SK-N-SH (cell line): ENCODE results near the gene PHKA1. TPM values are rescaled to one million over a fixed set of nuclear protein-coding genes. Genes with fewer than 3 reads are reported as not detected.
A peak's percentile ranks its signal among the peaks of the same experiment; 100 is the strongest.

Experiments
- CTCF ChIA-PET: fragments of 300-600, 350-600 bp; formaldehyde crosslinking; extraction: SDS; loops from one replicate; lab custom pipeline; 2021; lab: Yijun Ruan, JAX
- POLR2A ChIA-PET: fragments of 350-600 bp; sonication (Branson Sonifier 250); formaldehyde crosslinking; extraction: SDS; loops from one replicate; lab custom pipeline; 2020; ENCODE audit warnings: antibody characterized with exemption, inconsistent platforms; lab: Yijun Ruan, JAX
- DNase-seq: peaks from one replicate; pipeline ENCODE4 v3.0.0; 2012
- H2AFZ ChIP-seq: fragments of 200-600 bp; sonication (generic); 2 replicates; pipeline ENCODE4 v1.8.1; 2016; ENCODE audit warnings: antibody characterized with exemption, mild to moderate bottlenecking, low read depth
- H3F3A ChIP-seq: fragments of 200-600 bp; sonication (generic); replicated peaks from 2 replicates; pipeline ENCODE3; 2016; ENCODE audit warnings: antibody characterized with exemption, mild to moderate bottlenecking; ENCODE audit not compliant: insufficient read depth
- H3K27ac ChIP-seq, 2 experiments: fragments of 200-500 bp in 1 of 2; fragments of 200-600 bp in 1 of 2; sonication (Bioruptor generic) in 1 of 2; sonication (generic), shearing (Covaris generic) in 1 of 2; 2 replicates each; pipeline versions ENCODE4 v1.5.1 to v1.6.1; 2014 to 2016; ENCODE audit warnings: low read depth in 2 of 2, inconsistent platforms in 1 of 2, low read length in 1 of 2, mild to moderate bottlenecking in 1 of 2, mixed read lengths in 1 of 2
- H3K27me3 ChIP-seq: fragments of 200-600 bp; sonication (generic), shearing (Covaris generic); 2 replicates; pipeline ENCODE4 v1.6.1; 2016; ENCODE audit warnings: mixed run types; ENCODE audit not compliant: insufficient read depth
- H3K36me3 ChIP-seq, 2 experiments: fragments of 200-500 bp in 1 of 2; fragments of 200-600 bp in 1 of 2; sonication (Bioruptor generic) in 1 of 2; sonication (generic) in 1 of 2; replicated peaks in 1 of 2; 2 replicates each; pipeline versions ENCODE3 to v1.5.1; 2014 to 2016; ENCODE audit warnings: low read length in 1 of 2, mild to moderate bottlenecking in 1 of 2; ENCODE audit not compliant: insufficient read depth in 2 of 2, control insufficient read depth in 1 of 2
- H3K4me1 ChIP-seq, 2 experiments: fragments of 200-500 bp in 1 of 2; fragments of 200-600 bp in 1 of 2; sonication (Bioruptor generic) in 1 of 2; sonication (generic), shearing (Covaris generic) in 1 of 2; 2 replicates each; pipeline versions ENCODE4 v1.5.1 to v1.6.1; 2014 to 2016; ENCODE audit warnings: low read depth in 1 of 2, low read length in 1 of 2, mixed run types in 1 of 2; ENCODE audit not compliant: insufficient read depth in 2 of 2, control insufficient read depth in 1 of 2
- H3K4me2 ChIP-seq: fragments of 200-600 bp; sonication (generic), shearing (Covaris generic); 2 replicates; pipeline ENCODE4 v1.6.1; 2017; ENCODE audit warnings: mixed run types
- H3K4me3 ChIP-seq, 2 experiments: fragments of 200-500 bp in 1 of 2; fragments of 200-600 bp in 1 of 2; sonication (Bioruptor generic) in 1 of 2; sonication (generic), shearing (Covaris generic) in 1 of 2; 2 replicates each; pipeline versions ENCODE4 v1.5.1 to v1.8.1; 2014 to 2016; ENCODE audit warnings: low read depth in 2 of 2, inconsistent platforms in 1 of 2, low read length in 1 of 2, mild to moderate bottlenecking in 1 of 2, mixed read lengths in 1 of 2, moderate library complexity in 1 of 2
- H3K79me2 ChIP-seq: fragments of 200-600 bp; sonication (generic); 2 replicates; pipeline ENCODE4 v1.8.1; 2017; ENCODE audit warnings: mild to moderate bottlenecking; ENCODE audit not compliant: insufficient read depth
- H3K9ac ChIP-seq: fragments of 200-600 bp; sonication (generic); 2 replicates; pipeline ENCODE4 v1.6.1; 2017; ENCODE audit warnings: mixed run types
- H3K9me2 ChIP-seq: fragments of 200-600 bp; sonication (generic); 2 replicates; pipeline ENCODE4 v1.6.1; 2017; ENCODE audit warnings: mixed run types
- H3K9me3 ChIP-seq: fragments of 200-600 bp; sonication (generic); 2 replicates; pipeline ENCODE4 v1.6.1; 2017; ENCODE audit warnings: mixed run types, mild to moderate bottlenecking, moderate library complexity
- H4K20me1 ChIP-seq: fragments of 200-600 bp; sonication (generic); 2 replicates; pipeline ENCODE4 v1.6.1; 2017; ENCODE audit warnings: mild to moderate bottlenecking, mixed run types; ENCODE audit not compliant: insufficient read depth
- CHD2 ChIP-seq: fragments of 150-350 bp; IDR thresholded peaks from 2 replicates; pipeline ENCODE4 v1.6.1; 2018; ENCODE audit warnings: low read length; ENCODE audit not compliant: partially characterized antibody
- ELF1 ChIP-seq: IDR thresholded peaks from 2 replicates; pipeline ENCODE4 v1.4.0; 2012
- EP300 ChIP-seq, 2 experiments: IDR thresholded peaks; 2 replicates each; pipeline versions ENCODE4 v1.4.0 to v1.6.1; 2012; ENCODE audit warnings: borderline replicate concordance in 1 of 2, low read depth in 1 of 2, low read length in 1 of 2
- FOSL2 ChIP-seq: IDR thresholded peaks from 2 replicates; pipeline ENCODE4 v1.4.0; 2012; ENCODE audit warnings: low read depth, mild to moderate bottlenecking, moderate library complexity, borderline replicate concordance
- GATA2 ChIP-seq: sonication (generic); formaldehyde crosslinking; IDR thresholded peaks from 2 replicates; pipeline ENCODE4 v1.5.0; 2020; ENCODE audit warnings: mild to moderate bottlenecking, missing genetic modification reagents
- JUND ChIP-seq: IDR thresholded peaks from 2 replicates; pipeline ENCODE4 v1.4.0; 2012
- MEF2A ChIP-seq: IDR thresholded peaks from 2 replicates; pipeline ENCODE4 v1.4.0; 2012; ENCODE audit warnings: low read depth, borderline replicate concordance
- NFIC ChIP-seq: IDR thresholded peaks from 2 replicates; pipeline ENCODE4 v1.4.0; 2012; ENCODE audit warnings: borderline replicate concordance
- POLR2AphosphoS5 ChIP-seq: IDR thresholded peaks from 2 replicates; pipeline ENCODE4 v1.6.1; 2012; ENCODE audit warnings: low read depth, low read length
- REST ChIP-seq: IDR thresholded peaks from 2 replicates; pipeline ENCODE4 v1.6.1; 2012; ENCODE audit warnings: mild to moderate bottlenecking, low read depth, low read length, moderate library complexity
- SIN3A ChIP-seq: IDR thresholded peaks from 2 replicates; pipeline ENCODE4 v1.6.1; 2012; ENCODE audit warnings: low read depth, mild to moderate bottlenecking, low read length, moderate library complexity, borderline replicate concordance
- TCF12 ChIP-seq: IDR thresholded peaks from 2 replicates; pipeline ENCODE4 v1.4.0; 2012
- TEAD4 ChIP-seq: IDR thresholded peaks from 2 replicates; pipeline ENCODE4 v1.4.0; 2012; ENCODE audit warnings: mild to moderate bottlenecking, borderline replicate concordance; ENCODE audit not compliant: insufficient read depth
- WGBS: methylation state at CpG from one replicate; pipeline ENCODE4 v1.1.6; 2017; ENCODE audit warnings: low lambda C conversion rate; 5-methylcytosine and 5-hydroxymethylcytosine counted together
- polyA plus RNA-seq, 3 experiments: library from polyadenylated mRNA; depleted of rRNA; stranded (reverse); fragments of >200 nt; gene quantifications; 2 replicates each; pipeline ENCODE4 v1.2.3, GENCODE V29; 2012
- TF ChIP-seq, protein P1 (sequence below): fragments of 150-350 bp; IDR thresholded peaks from 2 replicates; pipeline ENCODE4 v1.6.1; 2016; ENCODE audit warnings: mild to moderate bottlenecking, low read depth, low read length
- TF ChIP-seq, protein P2 (sequence below): IDR thresholded peaks from 2 replicates; pipeline ENCODE4; 2012

Gene PHKA1
- polyA plus RNA-seq, 1 of the 3 experiments (the other 2 are of a cell fraction), result 4.8 TPM

DNA sequence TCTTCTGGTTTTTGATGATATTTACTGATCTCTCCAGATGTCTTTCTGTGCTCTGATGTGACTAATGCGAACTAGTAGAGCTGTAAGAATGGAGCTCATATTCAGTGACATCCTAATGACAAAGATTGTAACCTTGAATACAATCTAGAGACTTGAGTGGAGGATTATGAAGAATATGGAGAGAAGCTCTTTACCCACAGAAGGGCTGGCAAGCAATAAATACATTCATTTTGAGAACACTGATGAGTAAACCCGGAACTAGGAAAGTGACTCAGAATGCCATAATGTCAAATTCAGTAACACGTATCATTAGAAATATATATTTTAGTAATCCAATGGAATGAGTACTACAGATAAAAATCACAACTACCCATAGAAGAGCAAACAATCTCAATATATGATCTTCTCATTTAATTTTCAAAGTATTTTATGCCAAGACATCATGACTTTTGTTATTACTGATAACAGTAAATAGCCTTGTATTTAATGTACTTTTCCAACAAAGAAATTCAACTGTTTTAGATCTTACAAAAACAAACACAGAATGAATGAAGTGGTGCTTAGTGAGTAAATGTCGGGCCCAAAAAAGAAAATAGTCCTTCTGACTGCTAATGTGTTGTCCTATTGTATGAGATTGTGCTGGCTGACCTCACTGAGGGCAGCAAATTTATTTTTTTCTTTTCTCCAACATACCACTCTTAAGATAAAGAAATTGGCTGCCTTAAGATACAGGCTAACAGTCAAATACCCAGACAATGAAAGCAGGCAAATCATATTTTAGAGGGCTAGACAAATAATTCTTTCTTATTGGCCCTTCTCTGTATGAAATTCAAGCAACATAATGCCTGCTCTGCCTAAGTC lies 92.3 kb downstream of the PHKA1 start:
- peaks cover 11% of the 10 kb centered on the region; the same call in 1 of the 2 replicates for H4K20me1 ChIP-seq
- H3K9me3 ChIP-seq, result no peaks in the 10 kb centered on the region
- no peak for DNase-seq
- no peaks in the 10 kb centered on the region for H3K79me2 ChIP-seq
- no peak overlapping the region for H3K9ac ChIP-seq
- H3K4me3 ChIP-seq, result 0 out of 4 replicates have a peak overlapping the region, but pooled peaks of 1 of the 2 experiments have one; percentile 14
- peak overlapping the region; percentile 65; the same call in 1 of the 2 replicates for H3K4me2 ChIP-seq
- peak; percentile 59; the same call in 1 of the 2 replicates for TF ChIP-seq ELF1
- TF ChIP-seq, protein P1, sequence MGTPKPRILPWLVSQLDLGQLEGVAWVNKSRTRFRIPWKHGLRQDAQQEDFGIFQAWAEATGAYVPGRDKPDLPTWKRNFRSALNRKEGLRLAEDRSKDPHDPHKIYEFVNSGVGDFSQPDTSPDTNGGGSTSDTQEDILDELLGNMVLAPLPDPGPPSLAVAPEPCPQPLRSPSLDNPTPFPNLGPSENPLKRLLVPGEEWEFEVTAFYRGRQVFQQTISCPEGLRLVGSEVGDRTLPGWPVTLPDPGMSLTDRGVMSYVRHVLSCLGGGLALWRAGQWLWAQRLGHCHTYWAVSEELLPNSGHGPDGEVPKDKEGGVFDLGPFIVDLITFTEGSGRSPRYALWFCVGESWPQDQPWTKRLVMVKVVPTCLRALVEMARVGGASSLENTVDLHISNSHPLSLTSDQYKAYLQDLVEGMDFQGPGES, result no peak
- peak in 1 of 2 experiments; percentile 49; a peak in 1 of 4 replicates for TF ChIP-seq EP300 (IDR thresholded peaks at IDR 0.05; ENCODE audit: borderline replicate concordance in 1 of 2, low read depth in 1 of 2, low read length in 1 of 2)
- peak; percentile 72 for TF ChIP-seq MEF2A
- TF ChIP-seq SIN3A, result no peak
- no peak for TF ChIP-seq REST
- peak; percentile 37; the same call in 1 of the 2 replicates for TF ChIP-seq TEAD4
- peak; percentile 89 for TF ChIP-seq JUND
- TF ChIP-seq CHD2, result no peak
- TF ChIP-seq, protein P2, sequence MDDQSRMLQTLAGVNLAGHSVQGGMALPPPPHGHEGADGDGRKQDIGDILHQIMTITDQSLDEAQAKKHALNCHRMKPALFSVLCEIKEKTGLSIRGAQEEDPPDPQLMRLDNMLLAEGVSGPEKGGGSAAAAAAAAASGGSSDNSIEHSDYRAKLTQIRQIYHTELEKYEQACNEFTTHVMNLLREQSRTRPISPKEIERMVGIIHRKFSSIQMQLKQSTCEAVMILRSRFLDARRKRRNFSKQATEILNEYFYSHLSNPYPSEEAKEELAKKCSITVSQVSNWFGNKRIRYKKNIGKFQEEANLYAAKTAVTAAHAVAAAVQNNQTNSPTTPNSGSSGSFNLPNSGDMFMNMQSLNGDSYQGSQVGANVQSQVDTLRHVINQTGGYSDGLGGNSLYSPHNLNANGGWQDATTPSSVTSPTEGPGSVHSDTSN, result peak; percentile 86
- no peak; the same call in 1 of the 2 replicates for TF ChIP-seq NFIC
- TF ChIP-seq FOSL2, result peak; percentile 89
- TF ChIP-seq POLR2AphosphoS5, result peak; percentile 18; the same call in 1 of the 2 replicates
- no peak for TF ChIP-seq GATA2 (CRISPR knock-in tag)
- TF ChIP-seq TCF12, result peak; percentile 63
- peak overlapping the region in 1 of 2 experiments; percentile 84; a peak in 2 of 4 replicates for H3K27ac ChIP-seq
- ChIA-PET POLR2A (no interaction called here), CTCF (no interaction called here)
- peaks cover 0 to 13% of the 10 kb centered on the region in 2 experiments; a peak in 1 of 4 replicates for H3K4me1 ChIP-seq
- H3K9me2 ChIP-seq, result no peaks in the 10 kb centered on the region
- peaks cover 22% of the 10 kb centered on the region for H3F3A ChIP-seq
- WGBS, result 2% methylated on average over 4 of the region's 4 CpGs
- H3K27me3 ChIP-seq, result no peaks in the 10 kb centered on the region
- H3K36me3 ChIP-seq, result peaks cover 0 to 6% of the 10 kb centered on the region in 2 experiments
- no peak overlapping the region; the same call in 1 of the 2 replicates for H2AFZ ChIP-seq
